Spleen (tissue), 11 donors: ENCODE data around the gene PRELID3B. TPM values are rescaled to one million over a fixed set of nuclear protein-coding genes. Genes with fewer than 3 reads are reported as not detected.

Experiments
- DNase-seq: peaks from one replicate; pipeline ENCODE4 v3.0.0-alpha.2; 2020
- H3K27ac ChIP-seq, 8 donors: fragments of 200-600 bp; sonication (generic) in 7 of 8; 1 replicate in 4 of 8; 2 replicates in 4 of 8; pipeline versions ENCODE4 v1.5.0 to v1.8.0; 2016 to 2021; ENCODE audit warnings: inconsistent platforms in 4 of 8, mild to moderate bottlenecking in 4 of 8, moderate library complexity in 1 of 8
- H3K27me3 ChIP-seq, 7 donors: fragments of 200-600 bp; sonication (generic) in 6 of 7; replicated peaks in 1 of 7; 1 replicate in 4 of 7; 2 replicates in 3 of 7; pipeline versions ENCODE4 v1.5.0 to v1.8.0; 2016 to 2021; ENCODE audit warnings: inconsistent platforms in 3 of 7, mild to moderate bottlenecking in 1 of 7
- H3K36me3 ChIP-seq, 6 donors: fragments of 200-600 bp; sonication (generic) in 5 of 6; 1 replicate in 4 of 6; 2 replicates in 2 of 6; pipeline versions ENCODE4 v1.5.0 to v1.8.0; 2016 to 2021; ENCODE audit warnings: inconsistent platforms in 2 of 6
- H3K4me1 ChIP-seq, 6 donors: fragments of 200-600 bp; sonication (generic) in 5 of 6; 1 replicate in 3 of 6; 2 replicates in 3 of 6; pipeline versions ENCODE4 v1.5.0 to v1.8.0; 2016 to 2021; ENCODE audit warnings: inconsistent platforms in 3 of 6
- H3K4me3 ChIP-seq, 8 donors: fragments of 200-600 bp; sonication (generic) in 7 of 8; 1 replicate in 4 of 8; 2 replicates in 4 of 8; pipeline versions ENCODE4 v1.5.0 to v1.8.0; 2016 to 2021; ENCODE audit warnings: inconsistent platforms in 4 of 8, mild to moderate bottlenecking in 4 of 8, moderate library complexity in 2 of 8
- H3K9me3 ChIP-seq, 8 donors: fragments of 200-600 bp; sonication (generic) in 7 of 8; 1 replicate in 4 of 8; 2 replicates in 4 of 8; pipeline versions ENCODE4 v1.5.0 to v1.8.0; 2016 to 2021; ENCODE audit warnings: inconsistent platforms in 4 of 8
- POLR2A ChIP-seq, 3 donors: fragments of 450-650 bp; IDR thresholded peaks; one replicate each; pipeline ENCODE4 v1.5.1; 2017; ENCODE audit warnings: antibody characterized with exemption in 3 of 3, mild to moderate bottlenecking in 1 of 3
- POLR2AphosphoS5 ChIP-seq, 3 donors: sonication (generic); formaldehyde crosslinking; IDR thresholded peaks; one replicate each; pipeline ENCODE4 v1.5.1; 2017; ENCODE audit warnings: antibody characterized with exemption in 3 of 3
- WGBS, 5 donors: extraction: QIAGEN DNeasy Blood & Tissue Kit in 3 of 5; methylation state at CpG; one replicate each; pipeline versions ENCODE4 v1.1.5 to v1.1.7; 2013 to 2018; 5-methylcytosine and 5-hydroxymethylcytosine counted together
- intact Hi-C: fragments of 100-400 bp; cut with DNase I; formaldehyde crosslinking; loops from one replicate; pipeline ENCODE4 v1.15.0; 2023; ENCODE audit warnings: low total_unique reads
- polyA plus RNA-seq, 3 donors: library from polyadenylated mRNA; stranded (reverse); fragments of 200-250 nt; gene quantifications; one replicate each; pipeline ENCODE4 v1.2.1, GENCODE V29; 2013
- total RNA-seq, 7 donors: library from RNA; depleted of rRNA in 3 of 7; stranded (reverse); fragments of >200 nt in 3 of 7; fragmentation: NEBNext Ultra II Directional in 4 of 7; extraction: Animal tissue kit (Norgen Biotek cat#: 25700) in 4 of 7; gene quantifications; one replicate each; pipeline versions ENCODE4 v1.1.0 to v1.2.1, GENCODE V29; 2016 to 2021
- TF ChIP-seq, protein P1 (sequence below), 11 experiments: fragments of 200-600 bp in 7 of 11; fragments of 450-650 bp in 4 of 11; sonication (generic) in 4 of 11; IDR thresholded peaks in 8 of 11; conservative IDR thresholded peaks in 3 of 11; 1 replicate in 7 of 11; 2 replicates in 4 of 11; pipeline versions ENCODE4 v1.4.0 to v1.8.0; 2016 to 2021; ENCODE audit warnings: antibody characterized with exemption in 11 of 11, inconsistent platforms in 4 of 11, mild to moderate bottlenecking in 1 of 11
- donor health status: healthy with polysubstance abuse.
- donor health status: DM: no; HTN: no; CAD: no; lungs with moderate emphysema.
- donor health status: DM: no; HTN: no; CAD: no.
- donor health status: Bipolar disorder and iron deficiency.
- donor health status: healthy.
- donor health status: DM: no; HTN: no; CAD: no.
- donor health status: DM: yes; HTN: yes; CAD: no.

The PRELID3B gene
- total and polyA plus RNA-seq, 10 donors = 20.6 to 46.8 (median 40.5) TPM

DNA sequence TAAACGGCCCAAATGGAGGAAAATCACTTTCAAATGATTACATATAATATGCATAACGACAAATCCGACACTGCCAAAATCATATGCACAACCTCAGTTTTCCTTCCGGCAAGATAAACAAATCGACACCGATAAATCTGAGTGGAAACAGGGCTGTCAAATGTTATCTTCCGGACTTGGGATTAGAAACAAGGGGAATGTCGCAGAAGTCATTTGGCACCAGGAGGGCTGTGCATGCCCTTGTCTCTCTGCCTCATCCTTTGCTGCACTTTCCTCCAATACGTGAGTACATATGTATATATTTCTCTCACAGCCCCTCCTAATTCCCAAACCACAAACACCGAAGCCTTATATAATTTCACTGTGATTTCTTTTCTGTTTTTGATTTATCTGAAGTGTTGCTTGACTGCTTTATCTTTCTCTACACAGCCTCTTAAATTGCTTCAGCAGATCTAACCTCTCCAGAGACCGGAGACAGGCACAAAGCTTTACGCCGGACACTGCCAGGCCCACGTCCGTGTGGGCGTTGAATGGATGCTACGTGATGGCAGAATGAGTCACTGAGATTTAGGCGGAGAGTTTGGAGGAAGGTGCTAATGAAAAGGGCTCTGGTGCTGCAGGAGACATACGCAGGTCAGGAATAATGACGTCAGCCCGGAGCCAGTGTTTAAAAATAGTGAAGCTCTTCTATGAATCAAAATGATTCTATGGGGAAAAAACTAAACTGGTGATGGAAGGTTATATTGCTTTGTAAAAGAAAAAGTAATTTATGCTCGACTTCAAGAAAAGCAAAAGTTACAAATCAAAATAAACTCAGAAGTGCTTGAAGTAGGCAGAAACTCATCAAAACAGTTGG, 21.0 kb upstream of the PRELID3B start:
- intact Hi-C loops = no loop called here
- Histone ChIP-seq H3K9me3 (no peaks in the 10 kb centered on the region), H3K4me1 (peaks cover 0 to 8% (median 0%) of the 10 kb centered on the region in 6 donors), H3K27ac (peak overlapping the region in 6 of 8 donors; percentile 6 to 61 (median 36)), H3K27me3 (no peaks in the 10 kb centered on the region), H3K36me3 (no peaks in the 10 kb centered on the region), H3K4me3 (peak overlapping the region in 1 of 8 donors; percentile 14)
- 56 to 78% (median 65%) methylated on average over 22 of the region's 22 CpGs for WGBS, 5 donors
- no peak for TF ChIP-seq POLR2A (IDR thresholded peaks at IDR 0.05)
- peak in 1 of 3 donors; percentile 10 for TF ChIP-seq POLR2AphosphoS5 (IDR thresholded peaks at IDR 0.05)
- no peak for DNase-seq

DNA sequence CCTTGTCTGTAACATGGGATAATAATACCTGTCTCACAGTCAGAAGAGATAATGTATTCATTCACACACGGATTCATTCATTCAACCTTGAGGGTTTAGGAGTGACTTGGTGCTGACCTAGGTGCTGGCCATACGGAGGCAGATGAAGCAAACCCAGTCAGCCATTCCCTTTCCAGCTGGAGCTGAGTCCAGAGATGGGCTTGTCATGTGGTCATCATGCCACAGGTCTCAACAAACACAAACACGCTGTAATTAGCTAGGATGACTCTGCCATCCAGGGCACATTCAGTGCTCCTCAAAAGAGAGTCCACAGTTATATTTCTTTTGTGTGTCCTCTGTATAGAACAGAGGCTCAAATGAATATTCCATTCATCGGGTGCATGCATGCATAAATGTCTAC, 19.5 kb upstream of the PRELID3B start:
- Histone ChIP-seq H3K27ac (no peak overlapping the region), H3K36me3 (no peaks in the 10 kb centered on the region), H3K9me3 (no peaks in the 10 kb centered on the region), H3K4me1 (peaks cover 0 to 8% (median 0%) of the 10 kb centered on the region in 6 donors), H3K27me3 (no peaks in the 10 kb centered on the region), H3K4me3 (no peak overlapping the region)
- DNase-seq = no peak
- WGBS, 5 donors = 76 to 83% (median 78%) methylated on average over 4 of the region's 4 CpGs
- TF ChIP-seq POLR2AphosphoS5 (IDR thresholded peaks at IDR 0.05) = no peak
- intact Hi-C loops = no loop called here

DNA sequence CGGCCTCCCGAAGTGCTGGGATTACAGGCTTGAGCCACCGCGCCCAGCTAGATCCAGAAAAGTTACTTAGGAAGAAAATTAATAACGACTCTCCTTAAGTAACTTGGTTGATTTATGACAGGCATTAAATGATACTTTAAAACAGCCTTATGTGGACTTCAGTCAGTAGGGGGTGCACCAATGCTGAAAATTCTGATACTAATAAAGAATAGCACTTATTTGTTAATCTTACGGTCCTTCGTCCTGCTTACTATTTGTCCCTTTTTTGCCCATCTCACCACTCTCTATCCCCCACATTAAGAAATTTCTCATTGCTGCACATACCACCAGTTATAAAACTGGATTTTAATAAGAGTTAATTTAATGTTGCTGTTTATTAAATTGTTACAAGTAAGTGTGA, 12.7 kb upstream of the PRELID3B start:
- intact Hi-C loops = no loop called here
- no peaks in the 10 kb centered on the region for H3K9me3 ChIP-seq
- 60 to 74% (median 62%) methylated on average over 7 of the region's 7 CpGs for WGBS, 5 donors
- TF ChIP-seq, protein P1, sequence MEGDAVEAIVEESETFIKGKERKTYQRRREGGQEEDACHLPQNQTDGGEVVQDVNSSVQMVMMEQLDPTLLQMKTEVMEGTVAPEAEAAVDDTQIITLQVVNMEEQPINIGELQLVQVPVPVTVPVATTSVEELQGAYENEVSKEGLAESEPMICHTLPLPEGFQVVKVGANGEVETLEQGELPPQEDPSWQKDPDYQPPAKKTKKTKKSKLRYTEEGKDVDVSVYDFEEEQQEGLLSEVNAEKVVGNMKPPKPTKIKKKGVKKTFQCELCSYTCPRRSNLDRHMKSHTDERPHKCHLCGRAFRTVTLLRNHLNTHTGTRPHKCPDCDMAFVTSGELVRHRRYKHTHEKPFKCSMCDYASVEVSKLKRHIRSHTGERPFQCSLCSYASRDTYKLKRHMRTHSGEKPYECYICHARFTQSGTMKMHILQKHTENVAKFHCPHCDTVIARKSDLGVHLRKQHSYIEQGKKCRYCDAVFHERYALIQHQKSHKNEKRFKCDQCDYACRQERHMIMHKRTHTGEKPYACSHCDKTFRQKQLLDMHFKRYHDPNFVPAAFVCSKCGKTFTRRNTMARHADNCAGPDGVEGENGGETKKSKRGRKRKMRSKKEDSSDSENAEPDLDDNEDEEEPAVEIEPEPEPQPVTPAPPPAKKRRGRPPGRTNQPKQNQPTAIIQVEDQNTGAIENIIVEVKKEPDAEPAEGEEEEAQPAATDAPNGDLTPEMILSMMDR (IDR thresholded peaks at IDR 0.05 in 8 of 11, conservative IDR thresholded peaks at IDR 0.05 in 3 of 11) = peak in 8 of 11 experiments; percentile 15 to 47 (median 28)
- TF ChIP-seq POLR2AphosphoS5 (IDR thresholded peaks at IDR 0.05) = no peak
- H3K4me3 ChIP-seq = no peak overlapping the region
- no peaks in the 10 kb centered on the region for H3K4me1 ChIP-seq
- peaks cover 0 to 7% (median 0%) of the 10 kb centered on the region in 7 donors for H3K27me3 ChIP-seq
- no peak for DNase-seq
- H3K27ac ChIP-seq = no peak overlapping the region
- H3K36me3 ChIP-seq = no peaks in the 10 kb centered on the region

DNA sequence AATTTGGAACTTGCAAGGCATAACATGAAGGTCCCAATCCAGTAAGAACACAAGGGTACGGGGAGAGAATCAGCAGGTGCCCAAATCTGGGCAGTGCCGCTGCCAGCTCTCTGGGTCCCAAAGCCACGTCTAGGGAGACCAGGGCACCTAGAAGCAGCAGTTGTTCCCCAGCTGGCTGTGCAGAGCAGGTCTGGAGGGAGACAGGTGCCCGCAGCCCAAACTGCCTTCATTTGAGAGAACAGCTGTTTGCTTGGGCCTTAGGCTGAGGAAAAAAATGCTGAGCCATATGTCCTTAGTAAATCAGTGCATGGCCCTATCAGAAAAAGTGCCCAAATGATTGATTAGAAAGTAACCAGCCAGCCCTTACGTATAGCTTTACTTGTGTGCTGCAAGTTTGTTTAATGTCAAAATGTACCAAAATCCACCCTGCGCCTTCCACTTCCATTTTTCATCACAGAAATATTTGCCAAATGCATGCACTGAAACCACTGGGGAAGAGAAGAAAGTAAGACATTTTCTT, 9.1 kb upstream of the PRELID3B start:
- H3K9me3 ChIP-seq = no peaks in the 10 kb centered on the region
- 81 to 93% (median 89%) methylated on average over 6 of the region's 6 CpGs for WGBS, 5 donors

More for the DNA sequence above, 9.1 kb upstream of the PRELID3B start:
- intact Hi-C loops = no loop called here
- Histone ChIP-seq H3K4me3 (no peak overlapping the region), H3K27me3 (peaks cover 0 to 7% (median 0%) of the 10 kb centered on the region in 7 donors), H3K36me3 (no peaks in the 10 kb centered on the region), H3K27ac (no peak overlapping the region), H3K4me1 (no peaks in the 10 kb centered on the region)
- no peak for DNase-seq
- TF ChIP-seq POLR2A (IDR thresholded peaks at IDR 0.05) = no peak
- TF ChIP-seq, protein P1 (IDR thresholded peaks at IDR 0.05 in 8 of 11, conservative IDR thresholded peaks at IDR 0.05 in 3 of 11) = no peak
- TF ChIP-seq POLR2AphosphoS5 (IDR thresholded peaks at IDR 0.05) = no peak
